Smooth muscle cell (in vitro differentiated cells): ENCODE results near the gene IL1RAPL2. TPM values are rescaled to one million over a fixed set of nuclear protein-coding genes. Genes with fewer than 3 reads are reported as not detected.

ENCODE experiments used
- DNase-seq: peaks from one replicate; lab custom pipeline; 2025; ENCODE audit not compliant: unreplicated experiment; lab: John Stamatoyannopoulos, UW
- H2AFZ ChIP-seq: fragments of 200-600 bp; sonication (generic); 2 replicates; pipeline ENCODE4 v1.6.0; 2016; ENCODE audit warnings: antibody characterized with exemption, low read depth, mild to moderate bottlenecking
- H3F3A ChIP-seq: fragments of 200-600 bp; sonication (generic); 2 replicates; pipeline ENCODE4 v1.6.0; 2017; ENCODE audit warnings: antibody characterized with exemption, low read depth
- H3K27ac ChIP-seq: fragments of 200-600 bp; sonication (generic); 2 replicates; pipeline ENCODE4 v1.5.1; 2016; ENCODE audit warnings: low read depth, mild to moderate bottlenecking
- H3K27me3 ChIP-seq: fragments of 200-600 bp; sonication (generic); 2 replicates; pipeline ENCODE4 v1.6.1; 2016; ENCODE audit warnings: low read depth, mild to moderate bottlenecking
- H3K36me3 ChIP-seq: fragments of 200-600 bp; sonication (generic); 2 replicates; pipeline ENCODE4 v1.5.1; 2016; ENCODE audit warnings: low read depth
- H3K4me1 ChIP-seq: fragments of 200-600 bp; sonication (generic); 2 replicates; pipeline ENCODE4 v1.5.1; 2016; ENCODE audit warnings: low read depth
- H3K4me2 ChIP-seq: fragments of 200-600 bp; sonication (generic); 2 replicates; pipeline ENCODE4 v1.6.0; 2016; ENCODE audit warnings: mild to moderate bottlenecking
- H3K4me3 ChIP-seq: fragments of 200-600 bp; sonication (generic); 2 replicates; pipeline ENCODE4 v1.5.1; 2016; ENCODE audit warnings: mild to moderate bottlenecking
- H3K79me2 ChIP-seq: fragments of 200-600 bp; sonication (generic); 2 replicates; pipeline ENCODE4 v1.6.0; 2016; ENCODE audit warnings: low read depth, mild to moderate bottlenecking
- H3K9ac ChIP-seq: fragments of 200-600 bp; sonication (generic); 2 replicates; pipeline ENCODE4 v1.6.0; 2016; ENCODE audit warnings: low read depth
- H3K9me3 ChIP-seq: fragments of 200-600 bp; sonication (generic); replicated peaks from 2 replicates; pipeline ENCODE4 v1.5.1; 2016; ENCODE audit warnings: low read depth
- H4K20me1 ChIP-seq: fragments of 200-600 bp; sonication (generic); 2 replicates; pipeline ENCODE4 v1.6.0; 2016; ENCODE audit warnings: low read depth
- WGBS: methylation state at CpG from one replicate; pipeline ENCODE4 v1.1.7; 2016; ENCODE audit warnings: low lambda C conversion rate; 5-methylcytosine and 5-hydroxymethylcytosine counted together
- polyA plus RNA-seq: library from polyadenylated mRNA; unstranded; fragments of >200 nt; fragmentation: Nextera tagmentation; extraction: Ambion mirVana; gene quantifications from 2 replicates; pipeline ENCODE4 v1.2.1, GENCODE V29; 2016
- total RNA-seq: library from RNA; depleted of rRNA; stranded (reverse); fragments of >200 nt; gene quantifications from 2 replicates; pipeline ENCODE4 v1.2.3, GENCODE V29; 2014
- TF ChIP-seq, protein P1 (sequence below): fragments of 200-600 bp; sonication (generic); IDR thresholded peaks from 2 replicates; pipeline ENCODE4 v1.5.1; 2017; ENCODE audit warnings: borderline replicate concordance, mild to moderate bottlenecking, antibody characterized with exemption; ENCODE audit not compliant: insufficient read depth, poor library complexity, severe bottlenecking

IL1RAPL2 gene
- total and polyA plus RNA-seq, 2 experiments from 2014 or later: not detected

DNA sequence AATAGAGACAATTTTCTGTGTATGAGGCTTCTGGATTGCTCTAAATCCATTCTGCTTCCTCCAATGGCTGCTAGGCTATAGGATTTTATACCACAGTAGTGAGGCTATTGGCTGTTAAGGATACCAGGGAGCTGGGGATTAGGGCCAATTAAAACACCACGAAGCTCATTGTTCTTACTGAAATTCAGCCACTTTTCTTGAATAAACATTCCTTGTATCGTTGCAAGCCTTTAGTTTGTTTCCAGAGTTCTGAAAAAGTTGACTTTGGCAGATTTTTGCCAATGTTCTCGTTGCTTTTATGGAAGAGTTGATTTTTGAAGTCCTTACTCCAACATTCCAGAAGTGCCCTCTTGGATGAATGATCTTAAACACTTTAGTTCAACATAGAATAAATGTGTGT lies 892.8 kb downstream of the IL1RAPL2 start:
- H2AFZ ChIP-seq: no peak overlapping the region
- H3K9me3 ChIP-seq: no peaks in the 10 kb centered on the region
- TF ChIP-seq, protein P1, sequence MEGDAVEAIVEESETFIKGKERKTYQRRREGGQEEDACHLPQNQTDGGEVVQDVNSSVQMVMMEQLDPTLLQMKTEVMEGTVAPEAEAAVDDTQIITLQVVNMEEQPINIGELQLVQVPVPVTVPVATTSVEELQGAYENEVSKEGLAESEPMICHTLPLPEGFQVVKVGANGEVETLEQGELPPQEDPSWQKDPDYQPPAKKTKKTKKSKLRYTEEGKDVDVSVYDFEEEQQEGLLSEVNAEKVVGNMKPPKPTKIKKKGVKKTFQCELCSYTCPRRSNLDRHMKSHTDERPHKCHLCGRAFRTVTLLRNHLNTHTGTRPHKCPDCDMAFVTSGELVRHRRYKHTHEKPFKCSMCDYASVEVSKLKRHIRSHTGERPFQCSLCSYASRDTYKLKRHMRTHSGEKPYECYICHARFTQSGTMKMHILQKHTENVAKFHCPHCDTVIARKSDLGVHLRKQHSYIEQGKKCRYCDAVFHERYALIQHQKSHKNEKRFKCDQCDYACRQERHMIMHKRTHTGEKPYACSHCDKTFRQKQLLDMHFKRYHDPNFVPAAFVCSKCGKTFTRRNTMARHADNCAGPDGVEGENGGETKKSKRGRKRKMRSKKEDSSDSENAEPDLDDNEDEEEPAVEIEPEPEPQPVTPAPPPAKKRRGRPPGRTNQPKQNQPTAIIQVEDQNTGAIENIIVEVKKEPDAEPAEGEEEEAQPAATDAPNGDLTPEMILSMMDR: no peak
- WGBS: 53% methylated on average over 3 of the region's 3 CpGs
- no peaks in the 10 kb centered on the region for H4K20me1 ChIP-seq
- H3K4me2 ChIP-seq: no peak overlapping the region
- H3K27me3 ChIP-seq: no peaks in the 10 kb centered on the region
- H3F3A ChIP-seq: no peaks in the 10 kb centered on the region
- no peak overlapping the region for H3K4me3 ChIP-seq
- no peaks in the 10 kb centered on the region for H3K79me2 ChIP-seq
- no peak for DNase-seq
- H3K27ac ChIP-seq: no peak overlapping the region
- H3K9ac ChIP-seq: no peak overlapping the region
- no peaks in the 10 kb centered on the region for H3K36me3 ChIP-seq
- no peaks in the 10 kb centered on the region for H3K4me1 ChIP-seq

DNA sequence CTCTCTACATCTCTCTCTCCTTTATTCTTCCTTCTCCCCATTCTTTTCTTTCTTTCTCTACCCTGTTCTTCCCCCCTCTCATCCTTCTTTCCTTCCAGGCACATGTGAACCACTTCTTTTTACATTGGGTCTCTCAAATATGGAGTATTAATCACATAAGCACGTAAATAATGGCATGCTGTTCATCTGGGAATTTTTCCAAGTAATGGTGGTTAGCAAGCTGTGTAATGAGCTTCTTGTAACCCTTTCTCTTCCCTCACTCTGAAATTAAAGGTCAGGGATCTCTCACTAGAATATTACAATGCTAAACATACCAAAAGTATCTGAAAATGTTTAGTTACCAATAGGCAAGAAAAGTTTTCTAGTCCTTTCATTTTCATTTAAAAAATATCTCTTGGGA lies 894.4 kb downstream of the IL1RAPL2 start:
- Histone ChIP-seq H3F3A (no peaks in the 10 kb centered on the region), H3K4me1 (no peaks in the 10 kb centered on the region), H3K4me2 (no peak overlapping the region), H2AFZ (no peak overlapping the region), H3K27ac (no peak overlapping the region), H3K79me2 (no peaks in the 10 kb centered on the region), H3K36me3 (no peaks in the 10 kb centered on the region), H3K9me3 (no peaks in the 10 kb centered on the region), H3K9ac (no peak overlapping the region), H3K27me3 (no peaks in the 10 kb centered on the region), H3K4me3 (no peak overlapping the region), H4K20me1 (no peaks in the 10 kb centered on the region)
- TF ChIP-seq, protein P1: no peak
- DNase-seq: no peak
- WGBS: 30% methylated on average over 1 of the region's 1 CpG

DNA sequence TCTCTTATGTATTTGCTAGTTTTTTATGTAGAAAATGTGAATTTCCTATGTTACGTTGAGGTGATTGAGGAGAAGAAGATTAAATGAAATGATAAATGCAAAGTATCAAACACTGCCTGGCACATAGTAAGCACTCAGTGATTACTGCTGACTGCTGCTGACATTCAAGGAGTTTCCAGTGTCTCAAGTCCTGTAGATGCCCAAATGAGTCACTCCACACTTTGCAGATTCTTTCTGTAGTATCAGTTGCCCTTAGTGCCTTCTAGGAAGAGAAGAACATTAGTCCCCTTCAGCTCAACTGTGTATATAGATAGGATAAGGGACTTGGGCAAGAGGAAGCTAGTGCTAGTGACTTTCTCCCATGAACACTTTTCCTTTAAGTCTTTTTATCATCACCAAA lies 895.0 kb downstream of the IL1RAPL2 start:
- 79% methylated on average over 1 of the region's 1 CpG for WGBS
- no peaks in the 10 kb centered on the region for H3K27me3 ChIP-seq
- no peaks in the 10 kb centered on the region for H3F3A ChIP-seq
- no peaks in the 10 kb centered on the region for H3K9me3 ChIP-seq
- no peak overlapping the region for H3K4me2 ChIP-seq
- no peak overlapping the region for H3K9ac ChIP-seq
- no peak overlapping the region for H3K27ac ChIP-seq
- H3K4me3 ChIP-seq: no peak overlapping the region
- no peaks in the 10 kb centered on the region for H3K4me1 ChIP-seq
- H4K20me1 ChIP-seq: no peaks in the 10 kb centered on the region
- H3K36me3 ChIP-seq: no peaks in the 10 kb centered on the region
- H3K79me2 ChIP-seq: no peaks in the 10 kb centered on the region
- H2AFZ ChIP-seq: no peak overlapping the region
- TF ChIP-seq, protein P1: no peak
- DNase-seq: no peak

DNA sequence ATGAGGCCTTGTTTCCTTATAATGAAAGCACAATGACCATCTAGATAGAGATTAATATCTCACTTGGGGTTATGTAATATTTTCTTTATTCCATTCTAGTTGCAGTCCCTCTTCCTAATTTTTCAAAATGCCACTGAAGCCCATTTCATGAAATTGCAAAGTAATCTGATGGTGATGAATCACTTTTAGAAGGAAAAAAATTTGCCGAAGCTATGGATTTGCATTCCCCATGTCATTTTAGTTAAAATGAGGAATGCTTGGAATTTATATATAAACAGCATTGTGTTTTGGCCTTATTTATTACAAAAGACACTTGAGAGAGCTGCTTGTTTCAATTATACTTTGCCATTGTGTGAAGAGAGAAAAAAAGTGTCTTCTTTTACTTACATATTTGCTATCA lies 896.2 kb downstream of the IL1RAPL2 start:
- H3K79me2 ChIP-seq: no peaks in the 10 kb centered on the region
- 89% methylated on average over 1 of the region's 1 CpG for WGBS
- no peaks in the 10 kb centered on the region for H4K20me1 ChIP-seq
- no peaks in the 10 kb centered on the region for H3K4me1 ChIP-seq
- H3K9me3 ChIP-seq: no peaks in the 10 kb centered on the region
- no peaks in the 10 kb centered on the region for H3F3A ChIP-seq
- no peaks in the 10 kb centered on the region for H3K36me3 ChIP-seq
- TF ChIP-seq, protein P1: no peak
- no peak overlapping the region for H2AFZ ChIP-seq
- no peaks in the 10 kb centered on the region for H3K27me3 ChIP-seq
- no peak for DNase-seq
- H3K4me2 ChIP-seq: no peak overlapping the region
- H3K9ac ChIP-seq: no peak overlapping the region
- H3K27ac ChIP-seq: no peak overlapping the region
- no peak overlapping the region for H3K4me3 ChIP-seq
